CD14-positive monocyte (primary cell): Measurements from ENCODE around the gene SDK1. TPM values are rescaled to one million over a fixed set of nuclear protein-coding genes. Genes with fewer than 3 reads are reported as not detected.

ENCODE experiments used
- DNase-seq, 3 donors: peaks; one replicate each; pipeline ENCODE4 v3.0.0-alpha.2; 2011 to 2022
- H2AFZ ChIP-seq: 2 replicates; pipeline ENCODE4 v1.6.0; 2012; ENCODE audit warnings: mild to moderate bottlenecking, low read depth, low read length, inconsistent platforms; ENCODE audit not compliant: insufficient read depth, poor library complexity, severe bottlenecking
- H3K27ac ChIP-seq, 2 donors: 1 replicate in 1 of 2; 2 replicates in 1 of 2; pipeline ENCODE4 v1.5.1; 2012 to 2013; ENCODE audit warnings: low read length in 2 of 2, control low read depth in 1 of 2, inconsistent platforms in 1 of 2, low read depth in 1 of 2, mild to moderate bottlenecking in 1 of 2
- H3K27me3 ChIP-seq, 2 donors: one replicate each; pipeline versions ENCODE4 v1.6.0 to v1.6.1; 2011 to 2013; ENCODE audit warnings: low read length in 2 of 2; ENCODE audit not compliant: control insufficient read depth in 2 of 2, insufficient read depth in 2 of 2
- H3K36me3 ChIP-seq, 2 donors: replicated peaks in 1 of 2; 1 replicate in 1 of 2; 2 replicates in 1 of 2; pipeline versions ENCODE4 v1.5.1 to v1.6.1; 2012 to 2013; ENCODE audit warnings: low read length in 2 of 2, control low read depth in 1 of 2, inconsistent platforms in 1 of 2, mild to moderate bottlenecking in 1 of 2; ENCODE audit not compliant: insufficient read depth in 2 of 2, control insufficient read depth in 1 of 2
- H3K4me1 ChIP-seq, 2 donors: 1 replicate in 1 of 2; 2 replicates in 1 of 2; pipeline versions ENCODE4 v1.5.1 to v1.6.1; 2012 to 2013; ENCODE audit warnings: low read length in 2 of 2, control low read depth in 1 of 2, inconsistent platforms in 1 of 2, mild to moderate bottlenecking in 1 of 2, moderate library complexity in 1 of 2; ENCODE audit not compliant: insufficient read depth in 2 of 2, control insufficient read depth in 1 of 2
- H3K4me2 ChIP-seq: replicated peaks from 2 replicates; pipeline ENCODE3; 2012; ENCODE audit warnings: low read length, moderate library complexity, mild to moderate bottlenecking; ENCODE audit not compliant: poor library complexity, severe bottlenecking; ENCODE audit errors: extremely low read depth
- H3K4me3 ChIP-seq, 3 experiments: fragments of 200-600 bp in 1 of 3; sonication (generic) in 1 of 3; replicated peaks in 1 of 3; 1 replicate in 2 of 3; 2 replicates in 1 of 3; pipeline ENCODE4 v1.5.1; 2011 to 2013; ENCODE audit warnings: low read length in 3 of 3, mild to moderate bottlenecking in 3 of 3, control low read depth in 2 of 3, low read depth in 2 of 3, inconsistent platforms in 1 of 3, moderate library complexity in 1 of 3
- H3K79me2 ChIP-seq: 2 replicates; pipeline ENCODE4 v1.6.0; 2012; ENCODE audit warnings: mild to moderate bottlenecking, control low read depth, inconsistent platforms, low read length, moderate library complexity; ENCODE audit not compliant: insufficient read depth
- H3K9ac ChIP-seq: 2 replicates; pipeline ENCODE4 v1.6.0; 2017; ENCODE audit warnings: low read length, mild to moderate bottlenecking; ENCODE audit not compliant: insufficient read depth, poor library complexity, severe bottlenecking
- H3K9me3 ChIP-seq, 2 donors: replicated peaks in 1 of 2; 1 replicate in 1 of 2; 2 replicates in 1 of 2; pipeline versions ENCODE4 v1.5.1 to v1.6.1; 2012 to 2013; ENCODE audit warnings: low read length in 2 of 2, control low read depth in 1 of 2; ENCODE audit not compliant: control insufficient read depth in 1 of 2, insufficient read depth in 1 of 2
- H4K20me1 ChIP-seq: 2 replicates; pipeline ENCODE4 v1.6.0; 2012; ENCODE audit warnings: mild to moderate bottlenecking, low read length, control low read depth, moderate library complexity; ENCODE audit not compliant: insufficient read depth
- H3K27ac Mint-ChIP-seq, 7 donors: one replicate each; pipeline ENCODE4 v1.8.0; 2020; ENCODE audit warnings: mild to moderate bottlenecking in 7 of 7, mixed read lengths in 7 of 7, moderate library complexity in 6 of 7, inconsistent platforms in 2 of 7
- H3K27me3 Mint-ChIP-seq, 3 donors: one replicate each; pipeline ENCODE4 v1.8.0; 2021 to 2022; ENCODE audit warnings: low read depth in 3 of 3, mild to moderate bottlenecking in 3 of 3, mixed read lengths in 3 of 3, moderate library complexity in 3 of 3, inconsistent platforms in 1 of 3
- H3K36me3 Mint-ChIP-seq, 2 donors: one replicate each; pipeline ENCODE4 v1.8.0; 2020; ENCODE audit warnings: mixed read lengths in 2 of 2, inconsistent platforms in 1 of 2, mild to moderate bottlenecking in 1 of 2
- H3K4me1 Mint-ChIP-seq: one replicate; pipeline ENCODE4 v1.8.0; 2020; ENCODE audit warnings: mild to moderate bottlenecking, mixed read lengths
- H3K4me3 Mint-ChIP-seq, 2 donors: one replicate each; pipeline ENCODE4 v1.8.0; 2020; ENCODE audit warnings: mild to moderate bottlenecking in 2 of 2, mixed read lengths in 2 of 2, moderate library complexity in 1 of 2
- H3K9me3 Mint-ChIP-seq, 7 donors: one replicate each; pipeline ENCODE4 v1.8.0; 2020 to 2022; ENCODE audit warnings: mixed read lengths in 7 of 7, mild to moderate bottlenecking in 6 of 7, moderate library complexity in 6 of 7, inconsistent platforms in 2 of 7
- CTCF ChIP-seq: fragments of 200-600 bp; IDR thresholded peaks from one replicate; pipeline ENCODE4 v1.8.0; 2022; ENCODE audit warnings: antibody characterized with exemption, mild to moderate bottlenecking
- WGBS: methylation state at CpG from one replicate; pipeline ENCODE4 v1.1.5; 2013; ENCODE audit warnings: missing lambda C conversion rate; ENCODE audit not compliant: insufficient coverage; 5-methylcytosine and 5-hydroxymethylcytosine counted together
- intact Hi-C, 2 donors: fragments of 100-400 bp; cut with micrococcal nuclease; formaldehyde crosslinking; loops; one replicate each; pipeline versions ENCODE4 v1.15.0 to v1.15.1; 2023
- polyA plus RNA-seq, 3 donors: library from polyadenylated mRNA; depleted of rRNA in 1 of 3; unstranded in 2 of 3; stranded (reverse) in 1 of 3; fragments of 300-500 nt in 2 of 3; fragments of >200 nt in 1 of 3; fragmentation: Illumina TruSeq in 2 of 3; gene quantifications; 1 replicate in 2 of 3; 2 replicates in 1 of 3; pipeline ENCODE4 v1.2.3, GENCODE V29; 2012 to 2021

Gene SDK1
- polyA plus RNA-seq, 3 donors = 0.01 TPM; not detected in 2

- no peak overlapping the region for H3K9ac ChIP-seq
- peaks cover 4 to 26% (median 7%) of the 10 kb centered on the region in 7 donors for H3K9me3 Mint-ChIP-seq
- H3K36me3 Mint-ChIP-seq = no peaks in the 10 kb centered on the region
- no peaks in the 10 kb centered on the region for H3K4me1 ChIP-seq
- no peak for TF ChIP-seq CTCF
- no peaks in the 10 kb centered on the region for H3K79me2 ChIP-seq
- H3K4me1 Mint-ChIP-seq = no peaks in the 10 kb centered on the region
- 98% methylated on average over 5 of the region's 6 CpGs for WGBS
- no peak overlapping the region for H3K4me3 Mint-ChIP-seq
- H3K4me3 ChIP-seq = no peak overlapping the region
- no peak overlapping the region for H3K27ac ChIP-seq
- no peak overlapping the region for H3K4me2 ChIP-seq
- H3K27me3 ChIP-seq = no peaks in the 10 kb centered on the region
- no peaks in the 10 kb centered on the region for H4K20me1 ChIP-seq
- H2AFZ ChIP-seq = no peak overlapping the region
- no peaks in the 10 kb centered on the region for H3K36me3 ChIP-seq
- DNase-seq = no peak
- intact Hi-C loops = no loop called here
- H3K27ac Mint-ChIP-seq = no peak overlapping the region
- H3K9me3 ChIP-seq = peaks cover 4 to 8% of the 10 kb centered on the region in 2 donors
- peaks cover 0 to 4% (median 2%) of the 10 kb centered on the region in 3 donors for H3K27me3 Mint-ChIP-seq
These were observed 900.5 kb downstream of the SDK1 start for GRCh38 chr7:4201566-4201965.

- no peak for DNase-seq
- Histone ChIP-seq H3K4me2 (no peak overlapping the region), H2AFZ (no peak overlapping the region), H3K9me3 (peaks cover 4 to 8% of the 10 kb centered on the region in 2 donors), H3K27me3 (no peaks in the 10 kb centered on the region), H3K4me1 (no peaks in the 10 kb centered on the region), H3K36me3 (no peaks in the 10 kb centered on the region), H3K79me2 (no peaks in the 10 kb centered on the region), H3K4me3 (no peak overlapping the region), H3K9ac (no peak overlapping the region), H3K27ac (no peak overlapping the region), H4K20me1 (no peaks in the 10 kb centered on the region)
- no peak overlapping the region for H3K27ac Mint-ChIP-seq
- H3K9me3 Mint-ChIP-seq = peaks cover 4 to 28% (median 7%) of the 10 kb centered on the region in 7 donors
- 93% methylated on average over 3 of the region's 16 CpGs for WGBS
- peaks cover 0 to 4% (median 2%) of the 10 kb centered on the region in 3 donors for H3K27me3 Mint-ChIP-seq
- H3K36me3 Mint-ChIP-seq = no peaks in the 10 kb centered on the region
- intact Hi-C loops = no loop called here
- H3K4me3 Mint-ChIP-seq = no peak overlapping the region
- TF ChIP-seq CTCF = no peak
- H3K4me1 Mint-ChIP-seq = no peaks in the 10 kb centered on the region
These were observed 901.2 kb downstream of the SDK1 start for GRCh38 chr7:4202154-4202736.
